Stomach (tissue), 9 donors: ENCODE results near the gene SLC16A13. TPM values are rescaled to one million over a fixed set of nuclear protein-coding genes. Genes with fewer than 3 reads are reported as not detected.
A peak's percentile ranks its signal among the peaks of the same experiment; 100 is the strongest.

Experiments used
- DNase-seq, 2 donors: peaks; one replicate each; pipeline versions ENCODE4 v3.0.0 to v3.0.0-alpha.2; 2013 to 2019
- H3K27ac ChIP-seq, 5 donors: fragments of 200-600 bp in 4 of 5; sonication (generic) in 4 of 5; one replicate each; pipeline ENCODE4 v1.5.1; 2013 to 2019; ENCODE audit warnings: mild to moderate bottlenecking in 1 of 5, moderate library complexity in 1 of 5
- H3K27me3 ChIP-seq, 3 donors: fragments of 200-600 bp; sonication (generic); one replicate each; pipeline ENCODE4 v1.5.1; 2017 to 2019; ENCODE audit warnings: mixed run types in 1 of 3
- H3K36me3 ChIP-seq, 4 donors: fragments of 200-600 bp; sonication (generic); 1 replicate in 3 of 4; 2 replicates in 1 of 4; pipeline ENCODE4 v1.5.1; 2016 to 2019
- H3K4me1 ChIP-seq, 4 donors: fragments of 200-600 bp; sonication (generic); one replicate each; pipeline ENCODE4 v1.5.1; 2016 to 2019
- H3K4me3 ChIP-seq, 4 donors: fragments of 200-600 bp; sonication (generic) in 3 of 4; one replicate each; pipeline ENCODE4 v1.5.1; 2016 to 2019; ENCODE audit warnings: mild to moderate bottlenecking in 1 of 4
- H3K9me3 ChIP-seq, 4 donors: fragments of 200-600 bp; sonication (generic); one replicate each; pipeline ENCODE4 v1.5.1; 2016 to 2019
- CTCF ChIP-seq, 7 experiments: fragments of 450-650 bp in 4 of 7; fragments of 200-600 bp in 3 of 7; sonication (generic) in 3 of 7; IDR thresholded peaks; one replicate each; pipeline ENCODE4 v1.5.1; 2016 to 2019; ENCODE audit warnings: antibody characterized with exemption in 7 of 7, control low read depth in 2 of 7, mild to moderate bottlenecking in 1 of 7
- EP300 ChIP-seq: sonication (generic); formaldehyde crosslinking; IDR thresholded peaks from one replicate; pipeline ENCODE4 v1.6.1; 2017; ENCODE audit warnings: antibody characterized with exemption
- POLR2A ChIP-seq, 4 donors: fragments of 450-650 bp; IDR thresholded peaks; one replicate each; pipeline ENCODE4 v1.6.1; 2016; ENCODE audit warnings: antibody characterized with exemption in 4 of 4, control low read depth in 2 of 4, mild to moderate bottlenecking in 1 of 4, moderate library complexity in 1 of 4
- POLR2AphosphoS5 ChIP-seq, 3 donors: sonication (generic); formaldehyde crosslinking; IDR thresholded peaks; one replicate each; pipeline ENCODE4 v1.6.1; 2016; ENCODE audit warnings: antibody characterized with exemption in 3 of 3
- WGBS, 5 donors: extraction: QIAGEN DNeasy Blood & Tissue Kit in 3 of 5; methylation state at CpG; one replicate each; pipeline versions ENCODE4 v1.1.5 to v1.1.7; 2013 to 2018; 5-methylcytosine and 5-hydroxymethylcytosine counted together
- intact Hi-C: fragments of 100-400 bp; cut with DNase I; formaldehyde crosslinking; loops from one replicate; pipeline ENCODE4 v1.15.1; 2023; ENCODE audit warnings: low total_unique reads
- polyA plus RNA-seq, 3 donors: library from polyadenylated mRNA; stranded (reverse); fragments of 200-250 nt; gene quantifications; one replicate each; pipeline ENCODE4 v1.2.3, GENCODE V29; 2013
- total RNA-seq, 5 donors: library from RNA; depleted of rRNA; stranded (reverse); fragments of >200 nt; gene quantifications; one replicate each; pipeline versions ENCODE4 v1.1.0 to v1.2.3, GENCODE V29; 2014 to 2016
- donor health status: healthy with polysubstance abuse.
- donor health status: Bipolar disorder and iron deficiency.
- donor health status: healthy.

The SLC16A13 gene
- total and polyA plus RNA-seq, 8 donors, result 0.56 to 2.9 (median 1.4) TPM; not detected in 5

GRCh38 chr17:7020894-7021664 lies 14.7 kb upstream of the SLC16A13 start:
- Histone ChIP-seq H3K27ac (peak overlapping the region in 4 of 5 donors; percentile 73 to 82 (median 78)), H3K27me3 (peaks cover 3 to 24% (median 10%) of the 10 kb centered on the region in 3 donors), H3K4me3 (peak overlapping the region in 1 of 4 donors; percentile 36), H3K36me3 (peaks cover 4 to 15% (median 14%) of the 10 kb centered on the region in 4 donors), H3K4me1 (peaks cover 45 to 72% (median 63%) of the 10 kb centered on the region in 4 donors), H3K9me3 (no peaks in the 10 kb centered on the region)
- 60 to 73% (median 69%) methylated on average over 9 to 11 of the region's 11 CpGs for WGBS, 5 donors
- intact Hi-C loops, result no loop called here
- no peak for TF ChIP-seq EP300
- TF ChIP-seq POLR2A (IDR thresholded peaks at IDR 0.05), result no peak
- no peak for TF ChIP-seq POLR2AphosphoS5 (IDR thresholded peaks at IDR 0.05)
- TF ChIP-seq CTCF (IDR thresholded peaks at IDR 0.05), result no peak
- no peak for DNase-seq

DNA sequence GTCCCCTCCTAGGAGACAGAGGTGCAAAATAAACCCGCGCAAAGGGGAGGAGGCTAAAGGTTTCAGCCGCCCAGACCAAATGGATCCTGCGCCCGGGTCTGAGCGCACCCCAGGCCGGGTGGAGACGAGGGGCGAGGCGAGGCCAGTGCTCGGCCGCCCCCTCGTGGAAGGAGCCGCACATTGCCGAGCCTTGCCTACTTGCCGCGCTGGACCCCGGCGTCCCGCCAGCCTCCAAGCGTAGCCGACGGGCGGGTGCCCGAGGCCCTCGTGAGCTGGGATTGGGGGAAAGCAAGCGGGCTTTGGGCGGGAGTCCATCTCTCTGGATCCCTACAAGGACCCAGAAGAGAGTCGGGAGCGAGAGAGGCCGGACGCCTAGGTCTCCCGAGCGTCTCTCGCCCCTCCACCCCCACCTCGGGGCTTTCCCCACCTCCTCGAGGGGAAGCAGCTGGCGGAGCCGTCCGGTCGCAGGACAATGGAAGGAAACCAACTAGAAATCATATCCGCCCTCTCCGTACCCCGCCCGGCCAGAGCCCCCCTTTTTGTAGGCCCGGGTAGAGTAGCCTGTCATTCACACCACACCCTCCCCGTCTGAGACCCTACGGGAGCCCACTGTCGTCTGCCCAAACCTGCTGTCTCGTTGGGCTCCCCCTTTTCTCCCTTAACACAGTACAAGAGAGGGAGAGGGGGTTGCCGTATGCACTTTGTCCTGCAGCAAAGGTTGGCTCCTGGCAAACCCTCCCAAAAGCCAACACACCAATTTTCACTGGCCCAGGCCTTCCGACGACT lies 13.6 kb upstream of the SLC16A13 start:
- 2 to 3% (median 3%) methylated on average over 13 to 53 of the region's 53 CpGs for WGBS, 5 donors
- peak; percentile 86 to 93 for DNase-seq
- H3K27me3 ChIP-seq, result peaks cover 3 to 24% (median 10%) of the 10 kb centered on the region in 3 donors
- TF ChIP-seq POLR2AphosphoS5 (IDR thresholded peaks at IDR 0.05) (peak in 2 of 3 donors; percentile 12 to 36), POLR2A (IDR thresholded peaks at IDR 0.05) (no peak), CTCF (IDR thresholded peaks at IDR 0.05) (peak in 5 of 7 experiments; percentile 78 to 95 (median 93)), EP300 (no peak)
- no peaks in the 10 kb centered on the region for H3K9me3 ChIP-seq
- peaks cover 37 to 62% (median 56%) of the 10 kb centered on the region in 4 donors for H3K4me1 ChIP-seq
- intact Hi-C loops, result no loop called here
- peak overlapping the region; percentile 25 to 36 (median 29) for H3K4me3 ChIP-seq
- H3K27ac ChIP-seq, result peak overlapping the region in 4 of 5 donors; percentile 73 to 82 (median 78)
- peaks cover under 1 to 6% (median 4%) of the 10 kb centered on the region in 4 donors for H3K36me3 ChIP-seq

- Histone ChIP-seq H3K27me3 (peaks cover 3 to 24% (median 10%) of the 10 kb centered on the region in 3 donors), H3K4me3 (peak within 1 kb of the TSS; percentile 27 to 36 (median 34)), H3K36me3 (no peaks in the 10 kb centered on the region), H3K4me1 (peaks cover 29 to 54% (median 48%) of the 10 kb centered on the region in 4 donors), H3K27ac (peak within 1 kb of the TSS; percentile 20 to 82 (median 74)), H3K9me3 (no peaks in the 10 kb centered on the region)
- intact Hi-C loops, result no loop called here
- TF ChIP-seq EP300, result no peak
- no peak for TF ChIP-seq POLR2A (IDR thresholded peaks at IDR 0.05)
- no peak for TF ChIP-seq POLR2AphosphoS5 (IDR thresholded peaks at IDR 0.05)
- no peak for TF ChIP-seq CTCF (IDR thresholded peaks at IDR 0.05)
- DNase-seq, result peak in 1 of 2 donors; percentile 57
- 9 to 17% (median 10%) methylated on average over 43 to 47 of the region's 47 CpGs for WGBS, 5 donors
Measured at GRCh38 chr17:7022781-7023571, 12.8 kb upstream of the SLC16A13 start, which contains the start of gene BCL6B. Gene BCL6B (plus strand): TSS chr17:7023050. CDS start chr17:7023672, 622 bp downstream.
